Measurements from ENCODE around the gene GSX1. TPM values are rescaled to one million over a fixed set of nuclear protein-coding genes. Genes with fewer than 3 reads are reported as not detected.
A peak's percentile ranks its signal among the peaks of the same experiment; 100 is the strongest.

GSX1 gene
- total RNA-seq, 1 experiment from 2014 or later = not detected

DNA sequence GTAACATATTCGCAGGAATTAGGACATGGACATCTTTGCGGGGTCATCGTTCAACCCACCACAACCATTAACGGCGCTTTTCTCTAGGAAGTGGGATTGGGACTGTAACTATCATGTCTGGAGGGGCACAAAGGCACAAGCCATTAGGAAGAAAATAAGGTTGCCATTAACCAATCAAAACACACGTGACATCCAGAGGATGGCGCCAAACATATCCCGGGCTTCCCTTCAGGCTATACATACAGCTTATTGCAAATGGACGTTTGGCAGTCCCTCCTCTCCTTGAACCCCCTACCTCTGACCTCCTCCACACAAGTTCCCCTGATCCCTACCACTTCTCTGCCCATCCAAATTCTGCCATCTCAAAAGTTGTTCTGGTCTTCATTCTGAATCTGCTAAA lies 26.6 kb upstream of the GSX1 start:
- H3K36me3 ChIP-seq (ENCODE audit: control insufficient read depth, insufficient read depth, low read length) = no peaks in the 10 kb centered on the region
- in situ Hi-C loops (cut with HindIII; ENCODE audit: low pct_unique_long_range_greater_than_20kb, low sequenced_read_pairs) = no loop called here
- intact Hi-C loops (cut with micrococcal nuclease; ENCODE audit: unreplicated experiment) = no loop called here
- H3K27me3 ChIP-seq (ENCODE audit: control insufficient read depth, insufficient read depth, low read length) = 0 out of 2 replicates have a peak, but pooled peaks cover 2% of the 10 kb centered on the region
- no peak for TF ChIP-seq TCF7L2 (IDR thresholded peaks at IDR 0.05; ENCODE audit: low read depth, low read length)
- TF ChIP-seq, protein P1, sequence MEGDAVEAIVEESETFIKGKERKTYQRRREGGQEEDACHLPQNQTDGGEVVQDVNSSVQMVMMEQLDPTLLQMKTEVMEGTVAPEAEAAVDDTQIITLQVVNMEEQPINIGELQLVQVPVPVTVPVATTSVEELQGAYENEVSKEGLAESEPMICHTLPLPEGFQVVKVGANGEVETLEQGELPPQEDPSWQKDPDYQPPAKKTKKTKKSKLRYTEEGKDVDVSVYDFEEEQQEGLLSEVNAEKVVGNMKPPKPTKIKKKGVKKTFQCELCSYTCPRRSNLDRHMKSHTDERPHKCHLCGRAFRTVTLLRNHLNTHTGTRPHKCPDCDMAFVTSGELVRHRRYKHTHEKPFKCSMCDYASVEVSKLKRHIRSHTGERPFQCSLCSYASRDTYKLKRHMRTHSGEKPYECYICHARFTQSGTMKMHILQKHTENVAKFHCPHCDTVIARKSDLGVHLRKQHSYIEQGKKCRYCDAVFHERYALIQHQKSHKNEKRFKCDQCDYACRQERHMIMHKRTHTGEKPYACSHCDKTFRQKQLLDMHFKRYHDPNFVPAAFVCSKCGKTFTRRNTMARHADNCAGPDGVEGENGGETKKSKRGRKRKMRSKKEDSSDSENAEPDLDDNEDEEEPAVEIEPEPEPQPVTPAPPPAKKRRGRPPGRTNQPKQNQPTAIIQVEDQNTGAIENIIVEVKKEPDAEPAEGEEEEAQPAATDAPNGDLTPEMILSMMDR (IDR thresholded peaks at IDR 0.05) = 0 out of 2 replicates have a peak, but pooled peaks have one; percentile 20
- no peak for TF ChIP-seq SIN3A (IDR thresholded peaks at IDR 0.05; ENCODE audit: borderline replicate concordance, insufficient read depth, low read depth, low read length)
- no peak for TF ChIP-seq REST (IDR thresholded peaks at IDR 0.05; ENCODE audit: insufficient read depth in 1 of 2, low read depth in 2 of 2, low read length in 1 of 2)
- ATAC-seq (no peak), DNase-seq (ENCODE audit: low read depth, low spot score) (no peak)
- H3K4me1 ChIP-seq (ENCODE audit: control insufficient read depth, insufficient read depth, low read length) = no peaks in the 10 kb centered on the region
- no peaks in the 10 kb centered on the region for H3K9me3 ChIP-seq (ENCODE audit: control insufficient read depth, insufficient read depth, low read depth, low read length)
- H3K27ac ChIP-seq (ENCODE audit: low read length) = no peak overlapping the region
- ChIA-PET POLR2A (no interaction called here), CTCF (no interaction called here)
- H3K4me3 ChIP-seq (ENCODE audit: low read depth in 2 of 2, low read length in 2 of 2) = no peak overlapping the region
- BruUV-seq (replicated peaks) = no TSS peak

DNA sequence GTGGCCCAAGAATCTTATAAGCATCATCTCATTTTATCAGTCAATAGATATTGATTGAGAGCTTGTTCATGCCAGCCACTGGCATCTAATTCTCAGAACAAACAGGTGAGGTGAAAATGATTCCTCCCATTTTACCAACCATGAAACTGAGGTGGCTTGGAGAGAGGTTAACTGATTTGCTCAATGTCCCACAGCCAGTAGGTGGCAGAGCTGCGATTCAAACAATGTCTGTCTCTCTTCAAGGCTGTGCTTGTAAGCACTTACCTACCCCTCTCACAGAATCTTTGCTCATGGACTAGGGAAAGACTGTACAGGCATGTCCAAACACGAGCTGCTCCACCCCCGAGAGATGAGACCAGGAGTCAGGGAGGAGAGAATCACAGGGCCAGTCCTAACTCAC lies 21.5 kb upstream of the GSX1 start:
- in situ Hi-C loops (cut with HindIII; ENCODE audit: low pct_unique_long_range_greater_than_20kb, low sequenced_read_pairs) = no loop called here
- H3K4me3 ChIP-seq (ENCODE audit: low read depth in 2 of 2, low read length in 2 of 2) = no peak overlapping the region
- no TSS peak for BruUV-seq (replicated peaks)
- H3K36me3 ChIP-seq (ENCODE audit: control insufficient read depth, insufficient read depth, low read length) = no peaks in the 10 kb centered on the region
- 0 out of 2 replicates have a peak, but pooled peaks cover 2% of the 10 kb centered on the region for H3K27me3 ChIP-seq (ENCODE audit: control insufficient read depth, insufficient read depth, low read length)
- CTCF ChIA-PET = no interaction called here
- DNase-seq (ENCODE audit: low read depth, low spot score) (peak; percentile 18), ATAC-seq (peak; percentile 84)
- no peak for TF ChIP-seq REST (IDR thresholded peaks at IDR 0.05; ENCODE audit: insufficient read depth in 1 of 2, low read depth in 2 of 2, low read length in 1 of 2)
- TF ChIP-seq, protein P1 (IDR thresholded peaks at IDR 0.05) = peak; percentile 71
- no peaks in the 10 kb centered on the region for H3K4me1 ChIP-seq (ENCODE audit: control insufficient read depth, insufficient read depth, low read length)
- no peak overlapping the region for H3K27ac ChIP-seq (ENCODE audit: low read length)
- no peaks in the 10 kb centered on the region for H3K9me3 ChIP-seq (ENCODE audit: control insufficient read depth, insufficient read depth, low read depth, low read length)
- POLR2A ChIA-PET = no interaction called here
- intact Hi-C loops (cut with micrococcal nuclease; ENCODE audit: unreplicated experiment) = no loop called here
